NCI-H1092 treated with DMSO at 0.1 percent for 48 hours (cell line): ENCODE measurements around the gene ADPRHL1.
"Not testable (repeated sequence)": the region's sequence is repeated elsewhere in the genome, so short reads cannot be mapped to it uniquely, and the experiment has no call there.

ENCODE experiments used
- DNase-seq: peaks from one replicate; lab custom pipeline; 2025; lab: John Stamatoyannopoulos, UW

The ADPRHL1 gene

DNA sequence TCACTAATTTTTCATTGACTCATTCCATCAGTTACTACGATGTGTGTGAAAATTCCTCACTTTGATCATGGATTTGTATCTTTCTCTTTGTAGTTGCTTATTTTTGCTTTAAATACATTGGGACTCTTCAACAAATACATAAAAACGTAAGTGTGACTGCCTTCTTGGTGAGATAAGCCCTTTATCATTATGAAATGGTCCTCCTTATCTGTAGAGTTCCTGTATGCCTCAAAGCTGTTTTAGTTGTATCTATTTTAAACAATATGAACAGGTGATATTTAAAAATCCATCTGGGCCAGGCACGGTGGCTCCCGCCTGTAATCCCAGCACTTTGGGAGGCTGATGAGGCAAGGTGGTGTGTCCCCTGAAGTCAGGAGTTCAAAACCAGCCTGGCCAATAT, 25.9 kb upstream of the ADPRHL1 start:
- no peak for DNase-seq

DNA sequence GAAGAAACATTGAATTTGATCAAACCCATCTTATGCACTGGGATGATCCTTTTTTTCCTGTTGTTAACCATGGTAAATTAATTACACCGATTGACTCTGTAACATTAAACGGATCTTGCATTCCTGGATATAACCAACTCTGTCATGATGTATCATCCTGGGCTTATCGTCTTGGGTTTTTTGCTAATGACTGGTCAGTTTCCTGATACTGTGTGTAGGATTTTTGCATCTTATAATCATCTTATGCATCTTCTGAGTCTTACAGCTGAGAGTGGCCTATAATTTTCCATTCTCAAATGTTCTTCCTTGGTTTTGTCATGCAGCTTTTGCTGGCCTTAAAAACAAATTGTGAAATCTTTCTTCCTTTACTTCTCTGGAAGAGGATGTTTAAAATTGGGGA, 24.4 kb upstream of the ADPRHL1 start:
- DNase-seq = no peak

DNA sequence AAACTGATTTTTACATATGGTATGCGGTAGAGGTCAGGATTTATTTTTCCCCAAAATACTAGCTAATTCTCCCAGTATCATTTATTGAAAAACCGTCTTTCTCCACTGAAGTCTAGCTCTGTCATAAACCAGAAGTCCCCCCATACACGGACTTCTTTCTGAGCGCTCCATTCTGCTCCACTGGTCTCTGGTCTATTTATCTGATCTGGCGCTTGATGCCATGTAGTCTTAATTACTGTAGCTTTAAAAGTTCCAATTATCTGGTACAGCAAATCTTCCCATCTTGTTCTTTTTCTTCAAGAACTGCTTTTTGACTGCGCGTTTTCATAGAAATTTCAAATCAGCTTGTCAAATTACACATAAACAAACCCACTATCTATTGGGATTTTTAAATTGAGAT, 23.5 kb upstream of the ADPRHL1 start:
- DNase-seq = no peak

DNA sequence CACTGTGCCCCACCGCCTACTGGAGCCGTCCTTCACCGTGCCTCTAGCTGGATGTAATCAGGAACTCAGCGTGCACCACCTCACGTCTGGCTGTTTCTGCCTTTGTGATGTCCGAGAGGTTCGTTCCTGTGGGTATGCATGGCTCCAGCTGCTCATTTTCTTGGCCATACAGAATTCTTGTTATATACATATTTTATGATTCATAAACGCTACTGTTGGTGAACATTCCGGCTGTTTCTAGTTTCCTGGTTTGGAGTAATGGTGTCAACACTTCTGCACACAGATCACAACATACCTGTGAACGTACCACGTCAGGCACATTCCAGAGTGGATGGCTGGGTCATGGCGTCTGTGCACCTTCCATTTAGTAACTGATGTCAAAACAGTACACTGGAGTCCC, 22.6 kb upstream of the ADPRHL1 start:
- DNase-seq = no peak

DNA sequence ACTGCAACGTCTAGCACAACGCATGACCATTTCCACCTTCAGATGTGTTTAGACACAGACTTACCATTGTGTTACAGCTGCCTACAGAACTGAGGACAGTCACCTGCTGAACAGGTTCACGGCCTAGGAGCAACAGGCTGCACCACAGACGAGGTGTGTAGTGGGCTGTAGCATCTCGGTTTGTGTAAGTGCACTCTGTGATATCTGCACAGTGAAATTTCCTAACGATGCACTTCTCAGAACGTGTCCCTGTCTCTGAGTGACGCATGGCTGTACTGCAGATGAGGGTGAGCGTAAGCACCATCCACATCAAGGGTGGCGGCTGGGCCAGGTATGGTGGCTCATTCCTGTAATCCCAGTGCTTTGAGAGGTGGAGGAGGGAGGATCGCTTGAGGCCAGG, 22.0 kb upstream of the ADPRHL1 start:
- DNase-seq = no peak

DNA sequence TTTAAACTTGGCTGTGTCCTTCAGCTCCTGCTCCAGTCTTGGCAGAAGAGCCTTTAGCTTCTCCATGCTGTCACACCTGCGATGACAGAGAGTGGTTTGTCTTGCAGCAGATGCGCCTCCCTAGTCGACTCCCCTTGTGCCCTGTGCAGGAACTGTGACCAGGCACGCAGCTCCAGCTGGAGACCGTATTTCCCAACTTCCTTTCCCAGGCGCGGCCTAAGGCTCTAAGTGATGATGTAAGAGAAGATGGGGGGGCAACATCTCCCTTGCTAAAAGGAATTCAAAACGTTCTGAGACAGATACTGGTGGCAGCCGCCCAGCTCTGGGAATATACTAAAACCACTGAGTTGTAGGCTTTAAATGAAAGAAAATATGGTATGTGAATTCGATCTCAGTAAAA, 20.9 kb upstream of the ADPRHL1 start:
- no peak for DNase-seq

DNA sequence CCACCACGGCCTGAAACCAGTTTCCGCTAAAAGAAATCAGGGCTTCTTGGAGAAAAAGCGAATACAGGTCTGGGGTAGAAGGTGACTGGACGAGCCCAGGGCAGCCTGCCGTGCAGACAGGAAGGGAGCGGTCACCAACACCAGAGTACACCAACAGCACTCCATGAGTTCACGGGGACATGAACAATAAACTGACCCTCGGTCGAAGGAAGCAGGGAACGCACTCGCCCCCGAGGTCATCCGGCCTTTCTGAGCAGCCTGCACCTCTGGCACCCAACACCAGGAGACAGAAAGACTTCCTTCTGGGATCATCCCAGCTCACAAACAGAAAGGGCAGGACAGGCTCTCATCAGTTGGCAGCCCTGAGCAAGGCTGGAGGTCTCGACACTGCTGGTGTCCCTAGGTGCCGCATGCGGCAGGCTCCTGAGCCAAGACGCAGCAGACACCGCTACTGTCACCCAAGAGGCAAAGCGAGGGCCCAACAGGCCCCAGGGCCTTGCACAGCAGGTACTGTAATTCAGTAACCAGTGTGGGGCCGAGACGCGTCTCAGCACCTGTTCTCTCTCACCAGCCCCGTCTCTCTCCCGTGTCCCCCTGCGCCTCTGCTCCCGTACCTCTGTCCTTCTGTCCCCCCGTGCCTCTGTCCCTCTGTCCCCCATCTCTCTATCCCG, 19.2 kb upstream of the ADPRHL1 start:
- DNase-seq = no peak

DNA sequence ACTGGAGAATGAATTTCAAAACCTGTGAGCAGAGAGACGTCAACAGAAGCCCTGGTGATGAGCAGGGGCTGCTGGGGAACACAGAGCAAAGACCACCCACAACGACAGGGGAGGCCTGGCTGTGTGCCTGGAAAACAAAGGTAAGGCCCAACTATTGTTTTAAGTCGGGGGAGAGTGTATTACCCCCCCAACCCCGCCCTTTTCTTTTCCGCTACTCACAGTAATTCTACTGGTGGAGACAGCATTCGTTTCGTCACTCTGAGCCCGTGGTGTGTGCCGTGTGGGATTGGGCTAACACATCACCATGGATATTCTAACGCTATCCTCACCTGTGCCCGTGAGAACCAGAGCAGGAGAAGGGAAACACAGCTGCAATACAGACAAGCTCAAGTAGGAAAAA, 18.6 kb upstream of the ADPRHL1 start:
- no peak for DNase-seq

DNA sequence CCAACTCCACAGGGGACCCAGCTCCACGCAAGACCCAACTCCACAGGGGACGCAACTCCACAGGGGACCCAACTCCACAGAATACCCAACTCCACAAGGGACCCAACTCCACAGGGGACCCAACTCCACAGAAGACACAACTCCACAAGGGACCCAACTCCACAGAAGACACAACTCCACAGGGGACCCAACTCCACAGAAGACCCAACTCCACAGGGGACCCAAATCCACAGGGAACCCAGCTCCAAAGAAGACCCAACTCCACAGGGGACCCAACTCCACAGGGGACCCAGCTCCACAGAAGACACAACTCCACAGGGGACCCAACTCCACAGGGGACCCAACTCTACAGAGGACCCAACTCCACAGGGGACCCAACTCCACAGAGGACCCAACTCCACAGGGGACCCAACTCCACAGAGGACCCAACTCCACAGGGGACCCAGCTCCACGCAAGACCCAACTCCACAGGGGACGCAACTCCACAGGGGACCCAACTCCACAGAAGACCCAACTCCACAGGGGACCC, 17.4 kb upstream of the ADPRHL1 start:
- not testable (repeated sequence) for DNase-seq

DNA sequence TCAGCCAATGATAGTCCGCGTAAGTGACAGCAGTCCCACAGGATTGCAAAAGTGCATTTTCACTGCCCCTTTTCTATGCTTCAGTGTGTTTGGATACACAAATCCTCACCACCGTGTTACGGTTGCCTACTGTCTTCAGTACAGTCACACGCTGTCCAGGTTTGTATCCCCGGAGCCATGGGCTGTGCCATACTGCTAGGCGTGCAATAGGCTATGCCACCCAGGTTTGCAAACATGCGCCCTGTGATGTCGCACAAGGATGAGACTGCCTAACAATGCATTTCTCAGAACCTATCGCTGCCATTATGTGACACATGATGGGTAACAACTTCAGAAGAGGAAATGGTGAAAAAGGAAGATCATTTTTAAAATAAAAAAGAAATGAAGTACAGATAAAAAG, 16.8 kb upstream of the ADPRHL1 start:
- no peak for DNase-seq

DNA sequence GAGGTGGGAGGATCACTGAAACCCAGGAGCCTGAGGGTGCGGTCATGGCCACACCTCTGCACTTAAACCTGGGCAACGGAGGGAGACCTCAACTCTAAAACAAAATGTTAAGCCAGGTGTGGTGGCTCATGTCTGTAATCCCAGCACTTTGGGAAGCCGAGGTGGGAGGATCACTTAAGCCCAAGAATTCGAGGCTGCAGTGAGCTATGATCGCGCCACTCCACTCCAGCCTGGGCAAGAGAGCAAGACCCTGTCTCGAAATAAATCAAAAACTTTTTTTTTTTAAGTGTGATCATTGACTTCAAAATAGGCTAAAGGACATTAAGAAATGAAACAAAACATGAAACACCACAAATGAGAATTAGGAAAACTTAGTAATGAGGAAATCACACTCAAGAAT, 16.3 kb upstream of the ADPRHL1 start:
- DNase-seq = no peak

DNA sequence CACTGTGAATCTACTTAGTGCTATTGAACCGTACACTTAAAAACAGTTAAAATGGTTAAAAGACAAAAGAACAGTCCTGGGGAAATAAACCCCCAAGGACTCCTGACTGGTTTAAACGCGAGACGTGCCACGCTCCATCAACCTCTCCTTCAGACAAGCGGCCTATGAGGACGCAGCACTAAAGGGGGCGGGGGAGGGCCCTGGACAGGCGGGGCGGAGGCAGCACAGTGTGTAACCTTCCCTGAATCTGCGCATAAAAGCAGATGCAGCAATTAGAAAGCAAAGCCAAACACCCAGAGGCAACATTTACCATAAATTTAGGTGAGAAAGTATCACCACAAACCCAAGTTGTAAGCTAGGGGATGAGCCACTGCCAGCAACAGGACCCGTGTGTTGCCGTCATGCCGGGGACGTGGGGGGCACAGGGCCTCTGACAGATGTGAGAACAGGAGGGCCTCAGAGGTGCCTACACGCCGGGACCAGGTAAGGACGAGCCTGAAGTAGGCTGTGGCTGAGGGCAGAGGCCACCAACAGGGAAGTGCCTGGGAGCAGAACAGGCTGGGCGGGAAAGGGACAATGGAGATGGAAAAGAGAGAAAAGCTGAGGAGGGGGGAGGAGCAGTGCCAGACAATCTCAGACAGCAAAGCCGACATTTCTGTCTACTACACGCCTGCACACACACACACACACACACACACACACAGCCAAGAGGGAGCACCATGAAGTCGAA, 15.3 kb upstream of the ADPRHL1 start:
- DNase-seq = no peak

DNA sequence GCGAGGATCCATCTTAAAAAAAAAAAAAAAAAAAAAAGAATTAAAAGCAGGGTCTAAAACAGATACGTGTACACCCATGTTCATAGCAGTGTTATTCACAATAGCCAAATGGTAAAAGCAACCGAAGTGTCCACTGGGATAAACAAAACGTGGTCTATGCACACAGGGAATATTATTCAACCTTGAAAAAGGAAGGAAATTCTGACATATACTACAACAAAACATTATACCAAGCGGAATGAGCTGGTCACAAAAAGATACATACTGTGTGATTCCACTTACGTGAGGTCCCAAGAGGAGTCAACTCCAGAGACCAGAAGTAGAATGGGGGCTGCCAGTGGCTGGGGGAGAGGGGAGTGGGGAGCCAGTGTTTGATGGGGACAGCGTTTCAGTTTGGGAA, 14.7 kb upstream of the ADPRHL1 start:
- DNase-seq = no peak

DNA sequence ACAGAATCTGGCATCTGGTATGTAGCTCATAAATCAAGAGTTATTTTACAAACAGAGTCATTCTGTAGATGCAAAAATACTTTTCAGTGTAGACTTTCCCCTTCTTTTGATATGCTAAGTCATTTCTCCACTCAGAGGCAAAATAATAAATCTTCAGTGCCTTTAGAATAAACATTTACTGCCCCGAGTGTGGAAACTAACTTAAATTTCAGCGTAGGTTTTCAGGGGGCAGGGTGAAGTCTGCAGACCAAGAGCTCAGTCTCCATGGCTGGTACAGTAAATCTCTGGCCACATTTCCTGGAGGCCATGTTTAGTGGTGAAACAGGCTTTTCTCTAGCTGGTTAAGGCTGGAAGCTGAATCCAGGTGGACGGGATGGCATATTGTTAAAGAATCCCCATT, 13.1 kb upstream of the ADPRHL1 start:
- DNase-seq = no peak

DNA sequence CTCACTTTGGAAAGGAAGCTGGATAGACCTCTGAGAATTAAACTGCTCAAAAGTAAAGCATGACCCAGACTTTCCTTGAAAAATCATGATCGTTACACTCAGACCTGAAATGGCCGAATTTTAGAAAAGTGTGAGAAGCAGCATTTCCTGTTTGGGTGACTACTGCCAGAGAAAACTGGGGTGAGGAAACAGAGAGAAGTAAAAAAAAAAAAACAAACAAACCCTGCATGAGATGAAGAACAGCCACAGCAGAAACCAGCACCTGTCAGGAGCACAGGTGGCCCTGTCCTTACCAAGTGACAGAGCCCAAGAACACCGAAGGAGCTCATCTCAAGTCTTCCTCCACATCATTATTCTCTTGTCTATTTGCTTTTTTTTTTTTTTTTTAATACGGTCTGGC, 12.0 kb upstream of the ADPRHL1 start:
- DNase-seq = no peak

DNA sequence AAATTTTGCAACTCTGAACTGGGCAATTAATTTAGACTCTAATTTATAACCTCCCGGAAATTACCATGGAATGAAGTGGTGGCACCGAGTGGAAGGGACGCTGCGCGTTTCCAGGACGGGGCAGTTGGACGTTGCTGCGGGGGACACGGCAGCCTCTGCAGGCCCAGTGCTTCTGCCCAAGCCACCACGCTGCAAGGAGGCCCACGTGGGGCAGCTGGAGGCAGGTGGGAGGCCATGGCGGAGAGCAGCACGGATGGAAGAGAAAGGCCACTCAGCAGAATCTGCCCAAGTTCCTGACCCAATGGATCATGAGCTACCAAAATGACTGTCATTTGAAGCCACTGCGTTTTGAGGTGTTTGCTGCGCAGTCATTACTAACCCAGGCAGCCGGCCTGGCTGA, 11.2 kb upstream of the ADPRHL1 start:
- DNase-seq = no peak

DNA sequence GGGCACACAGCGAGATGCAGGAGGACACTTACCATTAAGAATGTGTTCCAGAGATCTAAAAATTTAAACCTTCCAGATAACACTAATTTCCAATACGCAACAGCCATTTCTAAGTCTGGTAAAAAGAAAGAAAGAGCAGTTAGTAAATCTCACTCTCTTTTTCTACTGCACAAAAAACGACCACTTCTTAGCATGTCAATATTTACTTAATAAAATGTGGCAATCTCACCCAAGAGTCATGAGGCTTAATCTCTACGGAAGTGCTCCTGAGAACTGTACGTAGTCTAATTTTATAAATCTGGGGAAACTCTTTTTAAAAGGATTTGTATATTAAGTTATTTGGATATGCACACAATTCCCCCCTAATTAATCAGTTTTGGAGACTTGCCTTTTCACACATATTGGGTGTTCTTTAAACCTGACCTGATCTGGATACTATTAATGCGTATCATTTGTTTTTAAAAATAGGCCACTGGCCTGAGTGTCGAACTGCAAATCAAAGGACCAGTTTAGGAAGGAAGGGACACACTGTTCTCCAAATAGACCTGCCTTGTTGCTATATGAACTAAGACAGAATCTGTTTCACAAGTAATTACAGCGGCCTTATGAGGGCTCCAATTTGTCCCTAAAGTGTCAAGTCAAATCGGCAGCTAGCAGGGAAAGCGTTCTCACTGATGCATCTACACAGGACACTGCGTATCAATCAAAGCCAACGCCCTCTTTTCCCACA, 7.9 kb upstream of the ADPRHL1 start:
- DNase-seq = no peak

DNA sequence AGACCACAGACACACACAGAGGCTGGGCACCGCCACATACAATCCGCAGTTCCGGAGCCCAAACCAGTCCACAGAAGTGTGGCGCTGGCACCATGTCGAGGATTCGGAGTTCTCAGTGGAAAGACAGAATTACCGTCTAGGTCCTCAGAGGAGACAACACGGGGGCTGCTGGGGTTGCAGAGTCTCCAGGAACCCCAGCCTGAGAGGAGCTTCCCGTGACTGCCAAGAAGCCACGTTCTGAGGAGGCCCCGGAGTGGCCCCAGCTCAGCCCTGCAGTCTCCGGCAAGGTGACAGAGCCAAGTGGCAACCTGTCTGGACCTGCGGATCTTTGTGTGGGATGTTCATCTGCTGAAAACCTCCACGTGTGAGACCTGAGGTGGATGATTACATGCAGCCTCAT, 7.3 kb upstream of the ADPRHL1 start:
- no peak for DNase-seq

DNA sequence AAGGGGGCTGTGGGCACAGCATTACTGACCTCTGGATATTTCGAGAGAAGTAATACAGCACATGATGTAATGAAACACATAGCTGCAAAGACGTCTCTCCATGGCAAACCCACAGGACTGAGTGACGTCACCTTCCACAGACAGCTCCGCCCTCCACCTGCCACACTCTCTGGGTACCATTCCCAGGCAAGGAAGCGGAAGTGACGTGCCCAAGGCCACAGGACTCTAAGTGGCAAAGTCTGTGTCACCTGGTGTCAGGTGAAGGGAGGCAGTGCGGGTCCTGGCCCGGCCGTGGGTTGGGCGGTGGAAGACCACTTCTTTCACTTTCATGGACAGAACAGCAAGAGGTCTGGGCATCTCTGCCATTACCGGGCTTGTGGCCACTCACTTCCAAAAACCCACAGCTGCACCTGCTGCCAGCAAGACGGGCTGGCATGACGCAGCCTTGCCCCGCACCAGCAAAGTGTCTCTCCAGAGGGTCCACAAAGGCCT, 6.8 kb upstream of the ADPRHL1 start:
- no peak for DNase-seq

DNA sequence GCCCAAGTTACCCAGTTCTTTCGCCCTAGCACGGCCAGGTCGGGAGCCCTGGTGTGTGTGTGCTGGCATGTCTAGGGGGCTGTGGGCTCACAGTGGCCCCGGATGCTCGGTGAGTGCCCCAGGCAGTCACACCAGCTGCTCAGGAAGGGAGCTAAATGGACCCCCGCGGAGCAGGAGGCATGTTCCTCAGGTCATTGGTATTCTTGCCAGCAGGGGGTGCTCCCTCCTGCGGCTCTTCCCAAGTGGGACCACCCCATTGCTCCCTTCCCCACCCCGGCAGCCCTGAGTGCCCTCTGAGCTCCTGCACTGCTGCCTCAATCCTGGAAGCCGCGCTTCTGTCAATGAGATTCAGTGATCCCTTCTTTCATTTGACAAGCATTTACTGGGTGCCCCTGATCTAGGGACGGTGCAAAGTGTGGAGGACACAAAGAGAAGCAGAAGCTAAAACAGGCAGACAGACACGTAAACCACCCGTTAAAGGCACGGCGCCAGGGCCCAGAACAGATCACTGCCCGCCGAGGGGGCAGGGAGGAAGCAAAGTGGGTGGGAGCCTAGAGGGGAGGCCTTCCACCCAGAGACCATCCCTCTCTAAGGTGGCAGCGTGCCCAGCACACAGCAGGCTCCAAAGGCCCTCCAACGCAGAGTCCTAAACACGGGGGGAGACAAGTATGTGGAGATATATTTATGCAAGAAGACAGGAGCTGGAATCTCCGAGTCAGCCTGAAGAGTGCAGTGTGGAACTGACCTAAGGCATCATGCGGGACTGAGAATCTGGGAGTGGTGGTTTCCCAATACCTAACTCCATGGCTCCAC, 5.2 kb upstream of the ADPRHL1 start:
- DNase-seq = no peak

DNA sequence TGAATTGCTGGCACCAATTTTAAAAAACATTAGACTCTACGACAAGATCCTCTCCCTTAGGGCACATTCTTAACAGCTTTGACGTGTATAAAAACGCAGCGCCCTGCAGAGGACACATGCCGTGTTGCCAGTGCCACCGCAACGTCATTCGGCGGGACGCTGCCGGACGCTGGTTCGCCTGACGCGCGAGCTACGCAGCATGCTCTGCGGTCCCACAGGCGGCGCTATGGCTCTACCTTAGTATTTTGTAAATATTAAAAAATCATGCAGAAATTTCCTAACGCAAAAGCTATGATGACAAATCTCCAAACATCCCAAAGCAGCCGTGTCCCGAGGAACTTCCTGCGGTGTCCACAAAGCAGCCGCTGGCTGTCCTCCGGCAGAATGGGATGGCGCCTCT, 4.2 kb upstream of the ADPRHL1 start:
- no peak for DNase-seq

DNA sequence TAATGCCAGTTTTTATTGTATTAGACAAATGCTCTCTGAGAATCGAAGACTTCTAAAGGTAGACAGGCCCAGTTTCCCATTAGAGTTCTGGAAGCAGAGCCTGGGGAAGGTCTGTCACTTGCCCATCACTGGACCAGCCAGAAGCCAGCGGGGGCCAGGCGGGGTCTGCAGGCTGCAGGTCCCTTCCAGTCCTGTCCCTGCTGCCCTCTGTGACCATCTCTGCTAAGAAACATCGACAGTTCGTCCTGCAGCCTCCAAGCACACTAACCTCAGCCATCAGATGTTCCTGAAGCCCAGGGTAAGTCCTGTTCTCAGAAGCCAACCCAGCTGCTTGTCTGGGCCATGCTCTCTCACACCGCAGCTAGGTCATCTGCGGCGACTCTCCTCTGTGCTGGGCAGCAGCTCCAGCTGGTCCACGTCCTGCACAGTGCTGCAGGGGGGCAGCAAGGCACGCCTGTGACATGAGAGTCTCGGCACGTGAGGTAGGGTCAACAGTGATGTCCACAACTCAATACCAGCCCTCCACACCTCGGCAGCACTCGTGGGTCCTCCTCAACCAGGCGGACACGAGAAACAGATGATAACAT, 2.9 kb upstream of the ADPRHL1 start:
- no peak for DNase-seq
